ENCODE results near the gene SARNP.
A peak's percentile ranks its signal among the peaks of the same experiment; 100 is the strongest.

The SARNP gene

GRCh38 chr12:55742719-55743405, 74.7 kb downstream of the SARNP start, which contains the start of gene GDF11:
Gene GDF11, plus strand, starts transcription at chr12:55743122. Its CDS starts 195 bp downstream, at chr12:55743317.
- DNase-seq (ENCODE audit: low read depth) = no peak

- no peak for DNase-seq (ENCODE audit: low read depth)
Observed at GRCh38 chr12:55741931-55742680, 75.4 kb downstream of the SARNP start.

- no peak for DNase-seq (ENCODE audit: low read depth)
Observed at GRCh38 chr12:55739025-55739378, 78.5 kb downstream of the SARNP start.

- DNase-seq (ENCODE audit: low read depth) = no peak
Observed at GRCh38 chr12:55738123-55739024, 79.2 kb downstream of the SARNP start.

- DNase-seq (ENCODE audit: low read depth) = no peak
Observed at GRCh38 chr12:55737581-55738122, 79.9 kb downstream of the SARNP start.

- no peak for DNase-seq (ENCODE audit: low read depth)
Observed at GRCh38 chr12:55736780-55737580, 80.5 kb downstream of the SARNP start.

- no peak for DNase-seq (ENCODE audit: low read depth)
Observed at GRCh38 chr12:55736076-55736475, 81.4 kb downstream of the SARNP start.

GRCh38 chr12:55734595-55734994, 82.9 kb downstream of the SARNP start:
- DNase-seq (ENCODE audit: low read depth) = no peak

GRCh38 chr12:55733858-55734257, 83.7 kb downstream of the SARNP start:
- DNase-seq (ENCODE audit: low read depth) = no peak

GRCh38 chr12:55733021-55733555, 84.4 kb downstream of the SARNP start:
- DNase-seq (ENCODE audit: low read depth) = no peak

GRCh38 chr12:55732288-55732687, 85.2 kb downstream of the SARNP start:
- no peak for DNase-seq (ENCODE audit: low read depth)

- DNase-seq (ENCODE audit: low read depth) = no peak
Observed at GRCh38 chr12:55729819-55730818, 87.4 kb downstream of the SARNP start.

GRCh38 chr12:55728939-55729818, 88.3 kb downstream of the SARNP start, which contains the start of gene CD63:
Gene CD63, minus strand, starts transcription at chr12:55729009. Its CDS starts 668 bp downstream, at chr12:55728341.
- peak; percentile 58 for DNase-seq (ENCODE audit: low read depth)

GRCh38 chr12:55728186-55728938, 89.2 kb downstream of the SARNP start:
- no peak for DNase-seq (ENCODE audit: low read depth)

- no peak for DNase-seq (ENCODE audit: low read depth)
Observed at GRCh38 chr12:55727643-55728185, 89.8 kb downstream of the SARNP start.

- no peak for DNase-seq (ENCODE audit: low read depth)
Observed at GRCh38 chr12:55726971-55727370, 90.6 kb downstream of the SARNP start.

- no peak for DNase-seq (ENCODE audit: low read depth)
Observed at GRCh38 chr12:55725556-55725955, 92.0 kb downstream of the SARNP start.

- DNase-seq (ENCODE audit: low read depth) = no peak
Observed at GRCh38 chr12:55724940-55725309, 92.6 kb downstream of the SARNP start.

Measured in stimulated activated CD8-positive, alpha-beta memory T cell treated with anti-CD3 and anti-CD28 coated beads, Interleukin-15, amount 100 ng/mL, for 24 hours (primary cell).